B cell (primary cell): ENCODE measurements around the gene CORO2A.

Experiments used
- EZH2 ChIP-seq: IDR thresholded peaks from 2 replicates; pipeline ENCODE4 v1.6.1; 2012; ENCODE audit warnings: borderline replicate concordance, low read depth, mild to moderate bottlenecking, moderate library complexity, low read length; ENCODE audit not compliant: insufficient read depth, poor library complexity, severe bottlenecking
- TF ChIP-seq, protein P1 (sequence below): fragments of 200-600 bp; IDR thresholded peaks from one replicate; pipeline ENCODE4 v1.8.0; 2022; ENCODE audit warnings: antibody characterized with exemption, mild to moderate bottlenecking

DNA sequence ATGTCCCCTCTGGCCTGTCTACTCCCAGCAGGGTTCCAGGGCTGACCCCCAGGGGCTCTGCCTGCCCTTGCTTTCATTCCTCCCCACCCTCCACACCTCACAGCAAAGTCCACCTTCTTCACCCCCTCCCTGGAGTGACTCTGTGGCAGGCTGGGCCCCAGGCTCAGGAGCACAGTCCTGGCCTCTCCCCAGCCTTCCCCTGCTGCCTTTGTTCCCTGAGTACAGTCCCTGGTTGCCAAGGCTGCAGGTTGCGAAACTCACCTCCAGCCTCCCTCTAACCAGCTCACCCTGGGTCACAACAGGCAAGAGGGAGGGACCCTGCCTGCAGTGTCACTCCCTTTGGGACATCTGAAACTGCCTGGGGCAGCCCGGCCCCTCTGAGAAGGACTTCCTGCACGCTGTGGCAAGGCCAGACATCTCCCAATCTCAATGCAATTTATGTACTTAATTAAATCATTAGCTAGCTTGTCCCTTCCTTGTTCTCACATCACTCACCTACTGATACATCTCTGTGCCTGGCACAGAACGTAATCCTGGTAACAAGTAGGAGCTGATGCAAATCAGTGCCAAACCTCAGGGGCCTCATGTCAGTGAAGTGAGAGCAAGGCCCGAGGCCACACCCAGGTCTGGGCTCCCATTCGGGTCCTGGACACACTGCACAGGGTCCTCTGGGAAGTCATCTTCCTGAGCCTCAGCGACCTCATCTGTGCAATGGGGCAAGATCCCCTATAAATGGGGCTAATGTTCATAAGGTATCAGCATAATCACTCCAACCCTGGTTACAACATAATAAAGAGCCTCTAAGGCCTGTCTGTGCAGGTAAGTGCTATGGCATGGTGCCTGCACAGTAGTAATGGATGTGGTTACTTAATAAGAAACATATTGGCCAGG lies 46.1 kb downstream of the CORO2A start:
- TF ChIP-seq, protein P1, sequence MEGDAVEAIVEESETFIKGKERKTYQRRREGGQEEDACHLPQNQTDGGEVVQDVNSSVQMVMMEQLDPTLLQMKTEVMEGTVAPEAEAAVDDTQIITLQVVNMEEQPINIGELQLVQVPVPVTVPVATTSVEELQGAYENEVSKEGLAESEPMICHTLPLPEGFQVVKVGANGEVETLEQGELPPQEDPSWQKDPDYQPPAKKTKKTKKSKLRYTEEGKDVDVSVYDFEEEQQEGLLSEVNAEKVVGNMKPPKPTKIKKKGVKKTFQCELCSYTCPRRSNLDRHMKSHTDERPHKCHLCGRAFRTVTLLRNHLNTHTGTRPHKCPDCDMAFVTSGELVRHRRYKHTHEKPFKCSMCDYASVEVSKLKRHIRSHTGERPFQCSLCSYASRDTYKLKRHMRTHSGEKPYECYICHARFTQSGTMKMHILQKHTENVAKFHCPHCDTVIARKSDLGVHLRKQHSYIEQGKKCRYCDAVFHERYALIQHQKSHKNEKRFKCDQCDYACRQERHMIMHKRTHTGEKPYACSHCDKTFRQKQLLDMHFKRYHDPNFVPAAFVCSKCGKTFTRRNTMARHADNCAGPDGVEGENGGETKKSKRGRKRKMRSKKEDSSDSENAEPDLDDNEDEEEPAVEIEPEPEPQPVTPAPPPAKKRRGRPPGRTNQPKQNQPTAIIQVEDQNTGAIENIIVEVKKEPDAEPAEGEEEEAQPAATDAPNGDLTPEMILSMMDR: no peak
- no peak for TF ChIP-seq EZH2
